Measurements from ENCODE around the gene PLCB2.

The PLCB2 gene

GRCh38 chr15:40323953-40324937, 16.5 kb upstream of the PLCB2 start:
- no peak for DNase-seq (ENCODE audit: low read depth)

GRCh38 chr15:40323239-40323952, 15.7 kb upstream of the PLCB2 start, which contains the start of gene INAFM2:
TSS of gene INAFM2 (plus strand) at chr15:40323692. CDS start at chr15:40324056, 364 bp downstream.
- peak; percentile 86 for DNase-seq (ENCODE audit: low read depth)

GRCh38 chr15:40322531-40323238, 14.9 kb upstream of the PLCB2 start:
- DNase-seq (ENCODE audit: low read depth) = no peak

- no peak for DNase-seq (ENCODE audit: low read depth)
Observed at GRCh38 chr15:40320931-40321371, 13.2 kb upstream of the PLCB2 start.

- DNase-seq (ENCODE audit: low read depth) = no peak
Observed at GRCh38 chr15:40320409-40320808, 12.7 kb upstream of the PLCB2 start.

- DNase-seq (ENCODE audit: low read depth) = no peak
Observed at GRCh38 chr15:40317580-40317979, 9.8 kb upstream of the PLCB2 start.

- no peak for DNase-seq (ENCODE audit: low read depth)
Observed at GRCh38 chr15:40316931-40317330, 9.2 kb upstream of the PLCB2 start.

GRCh38 chr15:40314723-40315276, 7.1 kb upstream of the PLCB2 start:
- no peak for DNase-seq (ENCODE audit: low read depth)

- no peak for DNase-seq (ENCODE audit: low read depth)
Observed at GRCh38 chr15:40313531-40314398, 6.0 kb upstream of the PLCB2 start.

- DNase-seq (ENCODE audit: low read depth) = no peak
Observed at GRCh38 chr15:40312370-40313158, 4.8 kb upstream of the PLCB2 start.

GRCh38 chr15:40310993-40311392, 3.3 kb upstream of the PLCB2 start:
- DNase-seq (ENCODE audit: low read depth) = no peak

GRCh38 chr15:40310001-40310959, 2.5 kb upstream of the PLCB2 start:
- peak; percentile 48 for DNase-seq (ENCODE audit: low read depth)

- DNase-seq (ENCODE audit: low read depth) = no peak
Observed at GRCh38 chr15:40309344-40309862, 1.7 kb upstream of the PLCB2 start.

- no peak for DNase-seq (ENCODE audit: low read depth)
Observed at GRCh38 chr15:40306908-40307307, 827 bp downstream of the PLCB2 start.

- no peak for DNase-seq (ENCODE audit: low read depth)
Observed at GRCh38 chr15:40306371-40306770, 1.4 kb downstream of the PLCB2 start.

GRCh38 chr15:40305281-40305680, 2.5 kb downstream of the PLCB2 start:
- DNase-seq (ENCODE audit: low read depth) = no peak

GRCh38 chr15:40303576-40303975, 4.2 kb downstream of the PLCB2 start:
- DNase-seq (ENCODE audit: low read depth) = no peak

- DNase-seq (ENCODE audit: low read depth) = no peak
Observed at GRCh38 chr15:40302981-40303380, 4.8 kb downstream of the PLCB2 start.
